ENCODE results near the gene TIMM13. TPM values are rescaled to one million over a fixed set of nuclear protein-coding genes. Genes with fewer than 3 reads are reported as not detected.

The TIMM13 gene
- total RNA-seq, 1 experiment from 2014 or later, result 129 TPM

GRCh38 chr19:2423915-2424685, 3.3 kb downstream of the TIMM13 start:
- ChIA-PET CTCF (no interaction called here), POLR2A (ENCODE audit: unreplicated experiment) (no interaction called here)
- peaks cover 4% of the 10 kb centered on the region for H3F3A ChIP-seq (ENCODE audit: low read length, unreplicated experiment)
- 0 out of 2 replicates have a peak, but pooled peaks cover 5% of the 10 kb centered on the region for H4K20me1 ChIP-seq (ENCODE audit: low read length)
- H3K9me3 ChIP-seq (ENCODE audit: low read length), result no peaks in the 10 kb centered on the region
- no TSS peak for BruUV-seq (replicated peaks)
- 0 out of 2 replicates have a peak overlapping the region, but pooled peaks have one; percentile 99 for H3K4me2 ChIP-seq (ENCODE audit: low read length)
- no peak for DNase-seq
- H3K79me2 ChIP-seq (ENCODE audit: low read length), result peaks cover 35% of the 10 kb centered on the region
- H3K4me1 ChIP-seq (ENCODE audit: insufficient read depth, low read length), result peaks cover 12% of the 10 kb centered on the region; the same call in 1 of the 2 replicates
- no peak overlapping the region for H2AFZ ChIP-seq (ENCODE audit: low read length)
- H3K9me2 ChIP-seq (replicated peaks; ENCODE audit: low read length), result no peaks in the 10 kb centered on the region
- H3K27me3 ChIP-seq (ENCODE audit: low read length), result no peaks in the 10 kb centered on the region
- no peak overlapping the region for H3K27ac ChIP-seq (ENCODE audit: low read length)
- H3K9ac ChIP-seq (ENCODE audit: low read length), result no peak overlapping the region
- H3K4me3 ChIP-seq (ENCODE audit: low read length), result no peak overlapping the region
- no peak for ATAC-seq
- intact Hi-C loops (cut with micrococcal nuclease), result no loop called here
- no peaks in the 10 kb centered on the region for H3K36me3 ChIP-seq (ENCODE audit: low read depth, low read length)
- TF ChIP-seq EZH2phosphoT487 (IDR thresholded peaks at IDR 0.05; ENCODE audit: borderline replicate concordance, low read length), result no peak
- TF ChIP-seq CTCF (conservative IDR thresholded peaks at IDR 0.05; ENCODE audit: low read depth, low read length), result no peak
- no peak for TF ChIP-seq EZH2 (IDR thresholded peaks at IDR 0.05; ENCODE audit: low read length, unreplicated experiment)

DNA sequence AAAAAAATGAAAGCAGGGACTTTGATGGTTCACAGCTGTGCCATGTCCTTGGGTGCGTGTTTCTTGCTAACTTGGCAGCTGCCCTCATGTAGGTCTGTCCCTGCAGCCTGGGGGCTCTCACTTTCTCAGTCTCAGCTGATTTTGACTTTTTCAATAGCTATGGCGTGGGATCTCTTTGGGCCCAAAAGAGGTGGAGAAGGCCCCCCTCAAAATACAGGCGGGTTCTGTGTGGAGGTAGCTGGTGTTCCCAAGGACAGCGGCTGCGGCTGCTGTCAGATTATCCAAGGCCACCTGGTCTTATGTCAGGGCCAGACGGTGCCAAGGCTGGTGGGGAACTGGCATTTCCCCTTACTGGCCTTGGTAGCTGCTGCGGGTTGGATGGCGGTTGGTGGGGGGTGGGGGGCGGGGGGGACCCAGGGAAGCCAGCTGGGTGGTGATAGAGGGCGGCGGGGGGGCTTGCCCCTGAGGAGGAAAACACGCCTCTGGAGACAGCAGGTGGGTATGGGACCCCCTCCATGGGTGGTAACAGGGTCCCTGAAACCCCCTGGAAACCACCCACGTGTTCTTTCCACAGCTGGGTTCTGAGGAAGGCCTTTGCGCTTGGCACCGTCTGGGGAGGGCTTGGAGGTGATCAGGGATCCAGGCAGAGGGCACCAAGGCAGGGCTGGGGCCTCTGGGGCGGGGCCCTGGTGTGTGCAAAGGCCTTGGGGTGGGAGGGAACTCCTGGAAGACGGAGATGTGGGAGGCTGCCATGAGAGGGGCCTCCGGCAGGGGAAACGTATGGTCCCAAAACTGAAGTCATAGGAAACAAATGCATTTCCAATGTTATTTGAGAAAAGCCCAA, 4.1 kb downstream of the TIMM13 start:
- Histone ChIP-seq H3K27ac (ENCODE audit: low read length) (no peak overlapping the region), H3K4me2 (ENCODE audit: low read length) (no peak overlapping the region), H3K9me3 (ENCODE audit: low read length) (no peaks in the 10 kb centered on the region), H3K9ac (ENCODE audit: low read length) (no peak overlapping the region), H2AFZ (ENCODE audit: low read length) (no peak overlapping the region), H3K79me2 (ENCODE audit: low read length) (peaks cover 35% of the 10 kb centered on the region), H4K20me1 (ENCODE audit: low read length) (0 out of 2 replicates have a peak, but pooled peaks cover 5% of the 10 kb centered on the region), H3F3A (ENCODE audit: low read length, unreplicated experiment) (peaks cover 4% of the 10 kb centered on the region), H3K9me2 (replicated peaks; ENCODE audit: low read length) (no peaks in the 10 kb centered on the region), H3K4me1 (ENCODE audit: insufficient read depth, low read length) (peaks cover 12% of the 10 kb centered on the region; the same call in 1 of the 2 replicates), H3K27me3 (ENCODE audit: low read length) (no peaks in the 10 kb centered on the region), H3K4me3 (ENCODE audit: low read length) (no peak overlapping the region), H3K36me3 (ENCODE audit: low read depth, low read length) (no peaks in the 10 kb centered on the region)
- ATAC-seq, result no peak
- no TSS peak for BruUV-seq (replicated peaks)
- TF ChIP-seq EZH2phosphoT487 (IDR thresholded peaks at IDR 0.05; ENCODE audit: borderline replicate concordance, low read length) (no peak), CTCF (conservative IDR thresholded peaks at IDR 0.05; ENCODE audit: low read depth, low read length) (no peak), EZH2 (IDR thresholded peaks at IDR 0.05; ENCODE audit: low read length, unreplicated experiment) (no peak)
- intact Hi-C loops (cut with micrococcal nuclease), result no loop called here
- no peak for DNase-seq
- CTCF ChIA-PET, result no interaction called here
- POLR2A ChIA-PET (ENCODE audit: unreplicated experiment), result interaction anchor here (0.6 kb wide), 1 partner anchor 188 kb away, joined by 9 read pairs; no protein-coding TSS in a partner anchor

All from PC-3 (cell line).